Daoy (cell line): ENCODE data around the gene ANKRD42. TPM values are rescaled to one million over a fixed set of nuclear protein-coding genes. Genes with fewer than 3 reads are reported as not detected.
"Not testable (repeated sequence)": the region's sequence is repeated elsewhere in the genome, so short reads cannot be mapped to it uniquely, and the experiment has no call there.

Experiments
- DNase-seq: peaks from one replicate; pipeline ENCODE4 v3.0.0-alpha.2; 2015; ENCODE audit warnings: low read depth
- total RNA-seq: library from RNA; depleted of rRNA; stranded (reverse); fragments of >200 nt; shearing (Covaris generic); gene quantifications from 2 replicates; pipeline ENCODE4 v1.2.3, GENCODE V29; 2014

Gene ANKRD42
- total RNA-seq, 1 experiment from 2014 or later, result 7.1 TPM

- DNase-seq, result peak; percentile 73
Measured at GRCh38 chr11:83241291-83241946, 47.9 kb downstream of the ANKRD42 start.

- no peak for DNase-seq
Measured at GRCh38 chr11:83249445-83249844, 55.9 kb downstream of the ANKRD42 start.

GRCh38 chr11:83249972-83250593, 56.6 kb downstream of the ANKRD42 start:
- peak; percentile 25 for DNase-seq

GRCh38 chr11:83252266-83252665, 58.8 kb downstream of the ANKRD42 start:
- no peak for DNase-seq

GRCh38 chr11:83252941-83253340, 59.4 kb downstream of the ANKRD42 start:
- DNase-seq, result no peak

- DNase-seq, result no peak
Measured at GRCh38 chr11:83255366-83255765, 61.9 kb downstream of the ANKRD42 start.

- no peak for DNase-seq
Measured at GRCh38 chr11:83256602-83257340, 63.3 kb downstream of the ANKRD42 start.

- peak; percentile 33 for DNase-seq
Measured at GRCh38 chr11:83257761-83258168, 64.3 kb downstream of the ANKRD42 start.

GRCh38 chr11:83259559-83259958, 66.0 kb downstream of the ANKRD42 start:
- DNase-seq, result no peak

GRCh38 chr11:83265331-83265730, 71.8 kb downstream of the ANKRD42 start:
- no peak for DNase-seq

GRCh38 chr11:83269080-83269479, 75.6 kb downstream of the ANKRD42 start:
- DNase-seq, result not testable (repeated sequence)

- not testable (repeated sequence) for DNase-seq
Measured at GRCh38 chr11:83271734-83272133, 78.2 kb downstream of the ANKRD42 start.

GRCh38 chr11:83272627-83273026, 79.1 kb downstream of the ANKRD42 start:
- DNase-seq, result peak; percentile 13

GRCh38 chr11:83275888-83276641, 82.6 kb downstream of the ANKRD42 start:
- DNase-seq, result no peak

GRCh38 chr11:83278351-83278750, 84.8 kb downstream of the ANKRD42 start:
- no peak for DNase-seq

- no peak for DNase-seq
Measured at GRCh38 chr11:83280256-83280655, 86.7 kb downstream of the ANKRD42 start.

GRCh38 chr11:83282084-83282716, 88.7 kb downstream of the ANKRD42 start:
- DNase-seq, result no peak

- no peak for DNase-seq
Measured at GRCh38 chr11:83284501-83285150, 91.1 kb downstream of the ANKRD42 start.

GRCh38 chr11:83285151-83285770, 91.7 kb downstream of the ANKRD42 start:
- no peak for DNase-seq

GRCh38 chr11:83285771-83286528, 92.4 kb downstream of the ANKRD42 start, which contains the start of gene CCDC90B:
Gene CCDC90B, minus strand, starts transcription at chr11:83286367. Its CDS starts 395 bp downstream, at chr11:83285972.
- peak; percentile 98 for DNase-seq
